ENCODE results near the gene NOTCH2NLA. TPM values are rescaled to one million over a fixed set of nuclear protein-coding genes. Genes with fewer than 3 reads are reported as not detected.

NOTCH2NLA gene
- total RNA-seq, 3 donors from 2014 or later (not counting 1 experiment from before 2014, with no cell fraction given) = 36.4 to 59.0 (median 41.0) TPM

Other genes starting within 250 kb of the NOTCH2NLA start
- 1,000 to 10,000 TPM in 2 of 3 donors, 100 to 1,000 TPM in 1; 984 to 1,724 (median 1,422) TPM for gene TXNIP, start 232.4 kb downstream of the NOTCH2NLA start, total RNA-seq
- gene HJV, start 207.3 kb downstream of the NOTCH2NLA start, total RNA-seq = not detected
- 1 to 10 TPM; 4.9 TPM for gene NBPF10, start 84.2 kb downstream of the NOTCH2NLA start, total RNA-seq

Data from natural killer cell (primary cell).